Measurements from ENCODE around the gene TAGLN3. TPM values are rescaled to one million over a fixed set of nuclear protein-coding genes. Genes with fewer than 3 reads are reported as not detected.

TAGLN3 gene
- total and polyA plus RNA-seq, 2 of the 13 experiments (the other 11 are each of a cell fraction or from before 2014, with no cell fraction given): 0.51 to 0.91 TPM

- no peaks in the 10 kb centered on the region for H3K27me3 ChIP-seq (ENCODE audit: control insufficient read depth in 1 of 2, insufficient read depth in 2 of 2, low read length in 2 of 2)
- H3K27ac ChIP-seq (ENCODE audit: extremely low read length, insufficient read depth, low read length): no peak overlapping the region
- CTCF ChIA-PET (ENCODE audit: low intra/inter-chr PET ratio, low total read pairs): interaction anchor here (1.2 to 2.5 kb wide), 2 partner anchors 24 to 55 kb away, joined by 7 to 28 read pairs; no protein-coding TSS in a partner anchor
- H3K9ac ChIP-seq (ENCODE audit: insufficient read depth, low read depth, low read length): no peak overlapping the region
- no peak overlapping the region for H3K4me3 ChIP-seq (replicated peaks in 1 of 3; ENCODE audit: insufficient read depth in 1 of 3, low read depth in 2 of 3, low read length in 3 of 3)
- in situ Hi-C loops (cut with HindIII; ENCODE audit: extremely low pct_ligation_motif_present, low pct_unique_long_range_greater_than_20kb) (no loop called here), intact Hi-C loops (cut with micrococcal nuclease; ENCODE audit: unreplicated experiment) (loop anchor here (1.0 kb wide), 2 partner anchors 24 to 54 kb away; no protein-coding TSS in a partner anchor)
- POLR2A ChIA-PET: interaction anchor here (1.3 to 2.6 kb wide), 2 partner anchors 10 to 24 kb away, joined by 6 to 21 read pairs; partner anchors contain the start of gene ABHD10
- peaks cover 4% of the 10 kb centered on the region; the same call in 1 of the 2 replicates for H4K20me1 ChIP-seq (ENCODE audit: insufficient read depth, low read length)
- H3K4me2 ChIP-seq (ENCODE audit: low read depth, low read length): no peak overlapping the region
- H2AFZ ChIP-seq (ENCODE audit: low read length): no peak overlapping the region
- FAIRE-seq (peak; percentile 66), DNase-seq (ENCODE audit: low spot score) (peak; percentile 53), ATAC-seq (peak; percentile 96)
- 47% methylated on average over 3 of the region's 3 CpGs for WGBS (ENCODE audit: low lambda C conversion rate)
- no peaks in the 10 kb centered on the region for H3K9me3 ChIP-seq (ENCODE audit: low read length)
- no peaks in the 10 kb centered on the region for H3K4me1 ChIP-seq (ENCODE audit: insufficient read depth, low read length)
- H3K36me3 ChIP-seq (replicated peaks in 1 of 2; ENCODE audit: control insufficient read depth in 1 of 2, insufficient read depth in 2 of 2, low read length in 2 of 2): peaks cover 6 to 28% of the 10 kb centered on the region in 2 experiments
- H3K79me2 ChIP-seq (ENCODE audit: insufficient read depth, low read length): no peaks in the 10 kb centered on the region
- BruUV-seq (replicated peaks): no TSS peak
- TF ChIP-seq RAD21 (CRISPR knock-in tag; IDR thresholded peaks at IDR 0.05) (peak; percentile 20; the same call in 1 of the 2 replicates), ZNF414 (CRISPR knock-in tag; IDR thresholded peaks at IDR 0.05) (no peak), ZNF224 (CRISPR knock-in tag; IDR thresholded peaks at IDR 0.05) (no peak), KDM4B (CRISPR knock-in tag; IDR thresholded peaks at IDR 0.05) (no peak), DZIP1 (CRISPR knock-in tag; IDR thresholded peaks at IDR 0.05) (no peak), JUND (CRISPR knock-in tag; IDR thresholded peaks at IDR 0.05) (no peak), HNRNPH1 (optimal IDR thresholded peaks at IDR 0.05; ENCODE audit: low read depth, low read length) (no peak), CSRNP1 (CRISPR knock-in tag; IDR thresholded peaks at IDR 0.05) (no peak), FOXP4 (CRISPR knock-in tag; IDR thresholded peaks at IDR 0.05) (no peak), NFKBIZ (CRISPR knock-in tag; IDR thresholded peaks at IDR 0.05) (no peak), ZNF558 (CRISPR knock-in tag; IDR thresholded peaks at IDR 0.05; ENCODE audit: borderline replicate concordance) (no peak), ZNF605 (CRISPR knock-in tag; IDR thresholded peaks at IDR 0.05) (no peak), ZNF552 (CRISPR knock-in tag; IDR thresholded peaks at IDR 0.05; ENCODE audit: borderline replicate concordance) (no peak), KAT7 (CRISPR knock-in tag; IDR thresholded peaks at IDR 0.05; ENCODE audit: borderline replicate concordance) (no peak), GPBP1L1 (CRISPR knock-in tag; IDR thresholded peaks at IDR 0.05) (no peak), ZNF746 (CRISPR knock-in tag; IDR thresholded peaks at IDR 0.05) (no peak)
Observed at GRCh38 chr3:111989061-111989678, 9.6 kb upstream of the TAGLN3 start.
